ENCODE data around the gene APOBEC3C.
"Not testable (repeated sequence)": the region's sequence is repeated elsewhere in the genome, so short reads cannot be mapped to it uniquely, and the experiment has no call there.

Gene APOBEC3C

GRCh38 chr22:39024519-39025308 is 10.7 kb downstream of the APOBEC3C start:
- DNase-seq: no peak

DNA sequence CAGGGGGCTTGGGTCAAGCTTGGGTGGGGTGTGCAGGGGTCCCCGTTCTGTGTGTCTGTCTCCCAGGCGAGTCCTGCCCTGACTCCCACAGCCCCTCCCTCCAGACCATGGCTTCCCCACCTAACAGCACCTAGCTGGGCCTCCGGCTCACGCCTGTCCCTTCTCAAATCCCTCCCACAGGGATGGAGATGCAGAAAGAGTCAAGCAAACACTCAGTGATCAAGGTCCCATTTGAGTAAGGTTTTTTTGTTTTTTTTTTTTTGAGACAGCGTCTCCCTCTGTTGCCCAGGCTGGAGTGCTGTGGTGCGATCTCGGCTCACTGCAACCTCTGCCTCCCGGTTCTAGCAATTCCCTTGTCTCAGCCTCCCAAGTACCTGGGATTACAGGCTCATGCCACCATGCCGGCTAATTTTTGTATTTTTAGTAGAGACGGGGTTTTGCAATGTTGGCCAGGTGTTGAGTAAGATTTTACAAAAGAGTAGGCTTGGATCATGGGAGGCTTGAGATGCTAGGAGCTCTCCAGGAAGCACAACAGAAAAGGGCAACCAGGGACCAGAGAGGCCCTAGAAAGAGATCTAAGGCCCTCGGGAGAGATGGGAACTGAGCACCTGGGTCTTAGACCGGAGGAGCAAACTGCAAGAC is 12.6 kb downstream of the APOBEC3C start:
- DNase-seq: no peak

DNA sequence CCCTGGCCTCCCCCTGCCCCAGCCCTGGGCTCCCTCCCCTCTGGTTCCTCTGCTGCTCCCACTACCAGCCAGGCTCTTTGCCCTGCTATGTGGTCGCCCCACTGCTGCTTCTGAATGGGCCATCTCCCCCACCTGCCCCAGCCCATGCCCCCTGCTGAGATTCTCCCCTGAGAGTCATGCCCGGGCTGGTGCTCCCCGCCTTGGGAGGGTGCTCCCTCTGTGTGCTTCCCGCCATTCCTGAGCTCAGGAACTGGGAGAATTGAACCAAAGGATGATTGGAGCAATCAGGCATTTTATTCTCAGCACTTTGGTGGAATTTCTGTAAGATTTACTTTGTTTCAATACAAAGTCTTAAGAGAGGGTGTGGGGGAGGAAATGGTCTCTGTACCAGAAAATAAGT is 13.7 kb downstream of the APOBEC3C start:
- DNase-seq: no peak

- no peak for DNase-seq
Observed at GRCh38 chr22:39028281-39028680, 14.2 kb downstream of the APOBEC3C start.

DNA sequence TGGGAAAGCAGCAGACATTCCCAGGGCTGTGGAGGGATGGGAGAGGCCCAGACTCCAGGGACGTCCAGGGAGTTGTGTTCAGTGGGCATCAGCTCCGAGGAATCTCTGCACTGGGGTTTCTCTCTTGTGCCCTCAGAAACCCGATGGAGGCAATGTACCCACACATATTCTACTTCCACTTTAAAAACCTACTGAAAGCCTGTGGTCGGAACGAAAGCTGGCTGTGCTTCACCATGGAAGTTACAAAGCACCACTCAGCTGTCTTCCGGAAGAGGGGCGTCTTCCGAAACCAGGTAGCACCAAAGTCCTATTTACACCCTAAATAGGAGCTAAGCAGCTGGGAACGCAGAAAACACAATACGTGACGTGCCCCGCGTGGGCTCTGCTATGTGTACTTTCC is 15.2 kb downstream of the APOBEC3C start:
- no peak for DNase-seq

GRCh38 chr22:39030705-39031104 is 16.6 kb downstream of the APOBEC3C start:
- no peak for DNase-seq

DNA sequence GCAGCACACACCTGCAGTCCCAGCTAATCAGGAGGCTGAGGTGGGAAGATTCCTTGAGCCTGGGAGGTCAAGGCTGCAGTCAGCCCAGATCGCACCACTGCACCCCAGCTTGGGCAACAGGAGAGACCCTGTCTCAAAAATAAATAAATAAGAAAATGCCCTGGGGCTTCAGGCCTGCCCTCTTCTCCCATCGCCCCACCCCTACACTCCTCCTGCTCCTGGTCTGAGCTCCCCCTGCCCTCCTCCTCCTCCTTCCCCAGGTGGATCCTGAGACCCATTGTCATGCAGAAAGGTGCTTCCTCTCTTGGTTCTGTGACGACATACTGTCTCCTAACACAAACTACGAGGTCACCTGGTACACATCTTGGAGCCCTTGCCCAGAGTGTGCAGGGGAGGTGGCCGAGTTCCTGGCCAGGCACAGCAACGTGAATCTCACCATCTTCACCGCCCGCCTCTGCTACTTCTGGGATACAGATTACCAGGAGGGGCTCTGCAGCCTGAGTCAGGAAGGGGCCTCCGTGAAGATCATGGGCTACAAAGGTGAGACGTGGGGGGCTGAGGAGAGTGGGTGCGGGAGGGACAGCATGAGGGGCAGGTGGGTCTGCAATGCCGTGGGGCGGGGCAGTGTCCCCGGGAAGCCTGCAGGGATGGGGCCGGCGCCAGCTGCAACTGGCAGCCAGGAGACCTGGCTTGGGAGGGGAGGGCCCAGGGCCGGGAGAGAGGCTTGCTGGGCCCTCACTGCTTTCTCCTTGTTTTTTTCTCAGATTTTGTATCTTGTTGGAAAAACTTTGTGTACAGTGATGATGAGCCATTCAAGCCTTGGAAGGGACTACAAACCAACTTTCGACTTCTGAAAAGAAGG is 17.6 kb downstream of the APOBEC3C start:
- not testable (repeated sequence) for DNase-seq

- not testable (repeated sequence) for DNase-seq
Observed at GRCh38 chr22:39037071-39037470, 23.0 kb downstream of the APOBEC3C start.

GRCh38 chr22:39039306-39040126 is 25.5 kb downstream of the APOBEC3C start:
- DNase-seq: no peak

DNA sequence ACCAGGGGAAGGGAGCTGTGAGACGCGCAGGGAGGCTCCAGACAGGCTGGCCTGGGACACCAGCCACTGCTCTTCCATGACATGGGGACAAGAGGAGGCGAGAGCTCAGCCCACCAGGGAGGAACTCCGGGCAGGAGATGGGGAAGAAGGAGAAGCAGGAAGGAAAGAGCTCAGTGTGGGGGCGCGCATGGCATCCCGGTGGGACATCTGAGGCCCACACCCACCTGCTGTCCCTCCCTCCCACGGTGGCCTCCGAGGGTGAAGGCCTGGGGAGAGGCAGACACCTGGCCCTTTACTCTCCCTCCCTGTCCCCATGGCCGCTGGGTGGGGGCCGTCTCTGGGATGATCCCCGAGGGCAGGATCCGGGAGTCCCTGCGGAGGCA is 26.1 kb downstream of the APOBEC3C start:
- DNase-seq: not testable (repeated sequence)

GRCh38 chr22:39040538-39041296 is 26.7 kb downstream of the APOBEC3C start, which contains the start of gene APOBEC3F:
Gene APOBEC3F, plus strand, starts transcription at chr22:39040864. Its CDS starts 97 bp downstream, at chr22:39040961.
- DNase-seq: not testable (repeated sequence)

DNA sequence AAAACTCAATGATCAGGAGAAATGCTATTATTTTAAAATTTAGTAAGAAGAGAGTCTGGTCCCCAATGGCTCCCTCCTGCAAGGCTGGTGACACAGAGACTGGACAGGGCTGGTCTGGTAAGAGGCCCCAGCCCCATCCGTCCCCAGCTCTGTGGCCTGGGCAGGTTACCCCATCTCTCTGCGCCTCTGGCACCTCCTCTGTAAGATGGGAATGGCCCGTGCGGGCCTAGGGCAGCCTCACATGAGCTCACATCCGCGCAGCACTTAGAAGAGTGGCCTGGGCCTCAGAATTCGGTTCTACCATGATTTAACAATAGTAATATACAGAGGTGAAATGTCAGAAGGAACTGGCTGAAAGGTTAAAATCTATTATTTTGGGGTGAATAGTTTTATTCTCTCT is 27.9 kb downstream of the APOBEC3C start:
- no peak for DNase-seq

- not testable (repeated sequence) for DNase-seq
Observed at GRCh38 chr22:39043063-39043462, 29.0 kb downstream of the APOBEC3C start.

GRCh38 chr22:39045136-39045535 is 31.1 kb downstream of the APOBEC3C start:
- not testable (repeated sequence) for DNase-seq

GRCh38 chr22:39049486-39049885 is 35.4 kb downstream of the APOBEC3C start:
- DNase-seq: not testable (repeated sequence)

- DNase-seq: not testable (repeated sequence)
Observed at GRCh38 chr22:39051844-39052495, 37.9 kb downstream of the APOBEC3C start.

DNA sequence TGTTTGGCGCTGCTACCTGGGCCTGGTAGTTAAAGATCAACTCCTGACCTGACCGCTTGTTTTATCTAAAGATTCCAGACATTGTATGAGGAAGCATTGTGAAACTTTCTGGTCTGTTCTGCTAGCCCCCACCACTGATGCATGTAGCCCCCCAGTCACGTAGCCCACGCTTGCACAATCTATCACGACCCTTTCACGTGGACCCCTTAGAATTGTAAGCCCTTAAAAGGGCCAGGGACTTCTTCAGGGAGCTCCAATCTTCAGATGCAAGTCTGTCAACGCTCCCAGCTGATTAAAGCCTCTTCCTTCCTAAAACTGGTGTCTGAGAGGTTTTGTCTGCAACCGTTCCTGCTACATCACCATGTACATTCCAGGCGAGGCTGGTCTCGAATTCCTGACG is 41.6 kb downstream of the APOBEC3C start:
- DNase-seq: no peak

DNA sequence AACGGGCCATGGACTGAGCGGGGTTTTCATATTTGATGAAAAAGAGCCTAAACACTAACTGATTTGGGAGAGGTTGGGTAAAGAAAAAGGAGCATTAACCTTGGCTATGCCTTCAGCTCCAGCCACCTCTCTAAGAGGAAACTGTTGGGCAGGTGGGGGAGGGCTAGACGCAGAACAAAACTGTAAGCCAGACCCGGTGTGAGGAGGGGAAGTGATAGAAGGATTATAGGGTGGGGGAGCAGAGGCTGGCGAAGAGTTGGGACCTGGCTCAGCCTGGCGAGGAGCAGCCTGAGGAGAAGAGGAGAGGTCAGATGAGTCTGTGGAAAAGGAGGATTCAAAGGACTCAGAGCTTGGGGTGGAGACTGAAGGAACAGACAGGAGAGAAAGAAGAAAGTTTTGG is 47.2 kb downstream of the APOBEC3C start:
- DNase-seq: peak; percentile 19

DNA sequence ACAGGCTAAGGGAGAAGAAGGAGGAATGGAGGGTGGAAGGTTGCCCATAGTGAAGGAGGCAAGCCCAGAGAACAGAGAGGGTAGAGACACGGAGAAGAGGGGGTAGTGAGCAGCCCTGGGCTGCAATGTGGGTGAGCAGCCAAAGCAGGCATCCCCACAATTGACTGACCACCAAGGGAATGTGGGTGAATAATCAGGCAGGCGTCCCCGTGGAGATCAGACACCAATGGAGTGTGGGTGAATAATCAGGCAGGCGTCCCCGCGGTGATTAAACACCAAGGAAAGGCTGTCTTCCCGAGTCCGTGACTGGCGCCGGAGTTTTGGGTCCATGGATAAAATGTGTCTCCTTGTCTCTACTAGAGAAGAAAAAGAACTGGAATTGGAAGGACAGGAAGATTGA is 47.9 kb downstream of the APOBEC3C start:
- not testable (repeated sequence) for DNase-seq

- DNase-seq: not testable (repeated sequence)
Observed at GRCh38 chr22:39063904-39064303, 49.8 kb downstream of the APOBEC3C start.

All from NCI-H82 (cell line).